Activated naive CD8-positive, alpha-beta T cell treated with anti-CD3 and anti-CD28 coated beads, Interleukin-2, amount 50 U/mL, for 16 hours (primary cell): ENCODE measurements around the gene ST6GALNAC4.

Experiments
- DNase-seq: peaks from one replicate; pipeline ENCODE4 v3.0.0-alpha.2; 2020; ENCODE audit warnings: low read depth, low spot score

Gene ST6GALNAC4

DNA sequence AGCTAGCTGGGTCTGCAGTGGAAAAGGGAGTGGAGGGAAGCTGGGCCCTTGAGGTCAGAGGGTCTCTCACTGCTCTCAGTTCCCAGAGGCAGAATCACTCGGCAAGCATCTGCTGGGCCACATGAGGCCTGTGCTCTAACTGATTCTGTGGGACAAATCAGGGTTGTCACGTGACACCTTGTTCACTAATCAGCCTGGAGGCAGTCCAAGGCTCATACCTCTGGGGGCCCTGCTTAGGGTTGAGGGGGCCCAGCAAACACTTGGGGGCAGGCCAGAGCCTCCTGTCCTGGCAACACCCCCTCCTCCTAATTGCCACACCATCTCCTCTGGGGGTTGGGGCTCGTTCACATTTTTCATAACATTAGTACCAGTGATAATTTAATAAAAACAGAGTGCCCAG, 29.9 kb upstream of the ST6GALNAC4 start:
- no peak for DNase-seq

- DNase-seq: no peak
These were observed 29.1 kb upstream of the ST6GALNAC4 start for GRCh38 chr9:127945942-127946341.

GRCh38 chr9:127945338-127945737, 28.5 kb upstream of the ST6GALNAC4 start:
- no peak for DNase-seq

GRCh38 chr9:127944586-127945218, 27.9 kb upstream of the ST6GALNAC4 start:
- DNase-seq: no peak

- peak; percentile 59 for DNase-seq
These were observed 26.9 kb upstream of the ST6GALNAC4 start for GRCh38 chr9:127943731-127944144.

GRCh38 chr9:127943011-127943662, 26.3 kb upstream of the ST6GALNAC4 start:
- DNase-seq: no peak

DNA sequence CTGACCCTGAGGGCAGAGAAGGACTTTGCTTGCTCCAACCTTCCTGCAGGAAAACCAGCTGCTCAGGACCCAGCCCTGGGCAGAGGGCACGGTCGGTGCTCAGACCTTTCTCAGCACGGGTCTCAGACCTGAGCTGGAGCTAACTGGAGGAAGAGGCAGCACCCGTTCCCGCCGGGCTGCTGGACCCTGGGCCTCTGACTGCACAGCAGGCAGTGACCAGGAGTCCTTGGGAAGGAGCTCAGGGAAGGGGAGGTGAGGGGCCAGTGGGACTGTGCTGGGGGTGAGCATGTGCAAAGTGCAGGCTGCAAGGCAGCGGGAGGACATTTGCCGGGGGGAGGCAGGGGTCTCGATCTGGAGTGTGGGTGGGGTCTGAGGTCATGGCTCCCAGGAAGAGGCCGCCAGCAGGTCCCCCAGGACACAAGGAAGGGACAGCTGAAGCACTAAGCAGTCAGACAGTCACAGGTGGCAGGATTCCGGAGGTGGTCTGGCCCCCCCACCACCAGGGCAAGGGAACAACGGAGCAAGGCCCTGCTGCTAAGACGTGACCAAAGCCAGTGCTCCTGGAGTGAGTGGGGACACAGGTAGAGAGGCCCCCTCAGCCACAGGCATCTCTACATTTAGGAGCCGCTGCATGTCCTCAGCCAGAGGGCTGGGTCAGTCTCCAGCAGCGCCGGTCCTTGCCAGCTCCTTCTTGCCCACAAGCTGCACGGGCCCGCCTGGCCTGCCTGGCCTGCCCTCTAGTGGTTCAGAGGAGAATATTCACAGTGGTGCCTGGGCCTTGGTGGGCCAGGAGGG, 25.6 kb upstream of the ST6GALNAC4 start:
- no peak for DNase-seq

DNA sequence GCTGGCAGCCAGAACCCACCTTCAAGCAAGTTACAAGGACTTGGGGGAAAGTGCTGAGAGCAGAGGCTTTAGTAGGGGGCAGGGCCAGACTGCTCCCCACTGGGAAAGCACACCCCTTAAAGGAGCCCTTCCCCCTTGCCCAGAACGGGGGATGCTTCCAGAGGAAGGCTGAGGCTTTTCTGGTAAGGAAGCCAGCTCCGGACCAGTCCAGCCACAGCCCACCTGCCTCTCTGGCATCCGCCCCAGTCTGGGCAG, 25.0 kb upstream of the ST6GALNAC4 start:
- no peak for DNase-seq

- DNase-seq: no peak
These were observed 24.5 kb upstream of the ST6GALNAC4 start for GRCh38 chr9:127941062-127941960.

- DNase-seq: no peak
These were observed 23.8 kb upstream of the ST6GALNAC4 start for GRCh38 chr9:127940593-127940992.

GRCh38 chr9:127938298-127938690, 21.5 kb upstream of the ST6GALNAC4 start:
- no peak for DNase-seq

- DNase-seq: peak; percentile 71
These were observed 20.8 kb upstream of the ST6GALNAC4 start, which contains the start of gene DPM2 for GRCh38 chr9:127937388-127938297. DPM2 (minus strand) TSS chr9:127937854; CDS start chr9:127937820, 34 bp downstream.

- DNase-seq: no peak
These were observed 20.2 kb upstream of the ST6GALNAC4 start for GRCh38 chr9:127937056-127937387.

DNA sequence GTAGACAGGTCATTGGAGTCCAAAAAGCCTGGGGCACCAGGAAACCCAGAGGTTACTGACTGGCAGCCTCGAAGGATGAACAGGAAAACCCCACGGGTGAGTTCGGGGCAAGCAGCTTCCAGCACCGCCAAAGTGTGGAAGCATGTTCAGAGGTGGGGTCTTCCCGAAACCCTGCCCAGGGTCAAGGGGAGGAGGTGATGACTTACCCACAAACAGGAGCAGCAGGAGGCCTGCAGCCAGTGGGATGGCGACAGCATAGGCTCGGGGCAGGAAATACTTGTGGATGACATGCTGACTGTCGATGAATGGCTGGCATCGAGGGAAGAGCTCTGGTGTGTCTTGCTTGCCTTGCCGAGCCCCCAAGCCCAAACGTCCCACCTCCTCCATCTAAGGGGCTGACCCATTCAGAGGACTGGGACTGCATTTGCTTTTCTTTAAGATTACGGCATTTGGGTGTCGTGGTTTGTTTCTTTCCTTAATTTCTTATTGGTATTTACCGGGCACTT, 19.6 kb upstream of the ST6GALNAC4 start:
- DNase-seq: no peak

- no peak for DNase-seq
These were observed 19.0 kb upstream of the ST6GALNAC4 start for GRCh38 chr9:127935765-127936221.

DNA sequence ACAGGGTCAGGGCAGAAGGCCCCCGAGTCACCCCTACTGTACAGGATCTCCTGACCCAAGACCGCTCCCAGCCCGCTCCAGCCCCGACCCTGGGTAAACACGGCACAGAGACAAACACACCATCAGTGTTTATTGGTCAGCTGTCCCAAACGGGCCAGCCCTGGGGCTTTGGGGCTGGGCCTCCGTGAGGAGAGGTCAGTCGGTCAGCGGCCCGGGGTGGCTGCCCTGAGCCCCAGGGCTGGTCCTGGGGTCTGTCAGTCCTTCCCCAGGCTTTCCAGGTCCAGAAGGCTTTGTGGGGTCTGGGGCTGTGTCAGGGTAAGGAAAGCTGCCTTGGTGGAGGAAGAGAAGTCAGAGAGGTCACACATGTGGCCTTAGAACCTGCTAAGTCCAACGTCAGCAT, 18.1 kb upstream of the ST6GALNAC4 start:
- DNase-seq: no peak

GRCh38 chr9:127934248-127934647, 17.4 kb upstream of the ST6GALNAC4 start:
- no peak for DNase-seq

GRCh38 chr9:127931092-127931881, 14.4 kb upstream of the ST6GALNAC4 start:
- DNase-seq: no peak

DNA sequence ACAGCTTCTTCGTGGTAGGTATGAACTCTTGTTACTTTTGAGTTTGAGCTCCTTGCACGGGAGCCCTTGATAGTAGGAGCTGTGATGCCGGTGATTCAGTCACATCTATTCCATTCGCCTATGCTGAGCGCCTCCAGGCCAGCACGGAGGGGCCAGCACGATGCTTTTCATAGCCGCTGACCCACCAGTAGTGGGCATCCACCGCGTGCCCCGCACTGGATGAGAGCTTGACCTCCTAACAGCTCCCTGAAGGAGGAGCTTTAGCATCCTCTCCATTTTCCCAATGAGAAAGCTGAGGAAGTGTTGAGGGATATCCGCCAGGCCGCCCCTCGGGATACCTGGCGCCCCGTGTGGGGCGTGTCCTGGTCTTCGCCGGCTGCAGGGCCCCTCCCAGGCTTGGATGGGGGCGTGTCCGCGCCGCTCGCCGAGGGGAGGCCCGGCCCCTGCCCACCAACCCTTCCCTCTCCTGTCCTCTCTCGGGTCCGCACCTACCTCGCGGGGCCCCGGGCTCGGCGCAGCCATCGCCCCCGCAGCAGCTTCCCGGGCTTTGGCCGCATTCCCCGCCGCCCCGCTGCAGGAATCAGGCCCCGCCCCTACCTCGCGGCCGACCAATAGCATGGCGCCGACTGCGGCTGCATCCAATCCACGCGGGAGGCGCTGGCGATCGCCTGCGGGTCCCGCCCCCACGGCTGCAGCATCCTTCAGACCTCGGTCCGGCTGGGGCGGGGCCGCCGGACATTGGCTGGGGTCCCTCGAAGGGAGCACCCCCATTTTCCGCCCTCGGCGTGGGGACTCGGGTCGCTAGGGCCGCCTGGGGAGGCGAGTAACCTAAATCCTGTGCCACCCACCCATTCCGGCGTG, 13.6 kb upstream of the ST6GALNAC4 start, which contains the start of gene PIP5KL1:
Gene PIP5KL1, minus strand, starts transcription at position 547 of the 861 bp plus-strand sequence. Its CDS starts 25 bp downstream, at position 522.
- no peak for DNase-seq
